Nucleus accumbens (tissue), 56 donors: Measurements from ENCODE around the gene KIAA0586.
"Not testable (repeated sequence)": the region's sequence is repeated elsewhere in the genome, so short reads cannot be mapped to it uniquely, and the experiment has no call there.

ENCODE experiments used
- DNase-seq, 56 donors: peaks; one replicate each; lab custom pipeline; 2025; lab: John Stamatoyannopoulos, UW

The KIAA0586 gene

DNA sequence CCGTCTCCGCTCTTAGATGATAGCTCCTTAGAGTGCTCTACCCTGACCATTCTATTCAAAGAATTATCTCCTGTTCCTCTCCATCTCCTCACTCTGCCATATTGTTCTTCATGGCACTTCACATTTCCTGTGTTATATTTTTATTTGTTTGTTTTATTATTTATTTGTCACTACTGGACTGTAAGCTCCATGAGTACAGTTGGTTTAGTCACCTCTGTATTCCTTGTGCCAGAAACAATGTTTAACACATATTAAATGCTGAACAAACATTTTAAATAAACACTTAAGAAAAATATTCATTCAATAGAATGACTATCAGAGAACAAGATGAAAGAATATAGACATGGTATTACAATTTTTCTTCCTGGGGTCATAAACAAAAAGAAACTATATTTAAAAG is 35.6 kb downstream of the KIAA0586 start:
- no peak for DNase-seq

DNA sequence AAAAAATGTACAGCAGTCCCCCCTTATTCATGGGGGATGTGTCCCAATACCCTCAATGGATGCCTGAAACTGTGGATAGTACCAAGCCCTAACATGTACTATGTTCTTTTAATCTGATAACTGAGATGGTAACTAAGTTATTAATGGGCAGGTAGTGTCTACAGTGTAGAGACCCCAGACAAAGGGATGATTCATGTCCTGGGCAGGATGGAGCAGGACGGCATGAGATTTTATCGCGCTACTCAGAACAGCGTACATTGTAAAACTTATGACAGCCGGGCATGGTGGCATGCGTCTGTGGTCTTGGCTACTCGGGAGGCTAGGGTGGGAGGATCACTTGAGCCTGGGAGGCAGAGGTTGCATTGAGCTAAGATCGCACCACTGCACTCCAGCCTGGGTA is 37.1 kb downstream of the KIAA0586 start:
- no peak for DNase-seq

DNA sequence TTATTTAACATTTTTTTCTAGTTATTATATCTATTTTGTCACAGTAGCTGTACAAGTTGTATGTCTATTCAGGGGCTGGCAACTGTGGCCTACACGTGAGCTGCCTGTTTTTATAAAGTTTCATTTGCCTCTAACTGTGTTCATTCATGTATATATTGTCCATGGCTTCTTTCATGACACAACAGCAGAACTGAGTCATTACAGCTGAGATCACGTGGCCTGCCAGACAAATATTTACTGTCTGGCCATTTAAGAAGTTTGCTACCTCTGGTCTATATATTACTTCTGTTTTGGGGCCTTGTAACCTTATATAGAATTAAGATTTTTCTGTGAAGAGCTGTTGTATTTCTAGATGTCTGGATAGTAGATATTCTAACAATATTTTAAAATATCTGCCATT is 37.9 kb downstream of the KIAA0586 start:
- no peak for DNase-seq

DNA sequence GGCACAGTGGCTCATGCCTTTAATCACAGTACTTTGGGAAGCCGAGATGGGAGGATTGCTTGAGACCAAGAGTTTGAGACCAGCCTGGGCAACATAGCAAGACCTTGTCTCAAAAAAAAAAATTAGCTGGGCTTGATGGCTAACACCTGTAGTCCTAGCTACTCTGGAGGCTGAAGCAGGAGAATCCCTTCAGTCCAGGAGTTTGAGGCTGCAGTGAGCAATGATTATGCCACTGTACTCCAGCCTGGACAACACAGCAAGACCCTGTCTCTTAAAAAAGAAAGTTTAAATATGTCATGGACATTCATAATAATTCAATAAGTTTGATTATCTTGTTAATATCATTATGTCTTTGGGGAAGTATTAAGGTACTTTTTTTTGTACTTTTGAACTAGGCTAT is 38.9 kb downstream of the KIAA0586 start:
- no peak for DNase-seq

DNA sequence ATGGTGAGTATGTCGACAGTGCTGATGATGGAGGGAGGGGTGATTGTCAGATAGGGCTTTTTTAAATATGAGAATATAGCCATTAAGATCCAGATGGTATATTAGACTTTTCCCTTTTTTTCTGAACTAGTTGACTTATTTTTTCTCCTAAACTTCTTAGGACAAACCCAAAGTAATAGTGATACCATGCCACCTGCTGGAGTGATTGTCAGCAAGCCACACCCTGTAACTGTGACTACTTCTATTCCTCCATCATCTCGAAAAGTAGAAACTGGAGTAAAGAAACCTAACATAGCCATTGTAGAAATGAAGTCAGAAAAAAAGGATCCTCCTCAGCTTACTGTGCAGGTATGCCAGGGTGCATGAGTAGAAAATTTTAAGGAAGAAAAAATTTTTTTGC is 40.1 kb downstream of the KIAA0586 start:
- no peak for DNase-seq

DNA sequence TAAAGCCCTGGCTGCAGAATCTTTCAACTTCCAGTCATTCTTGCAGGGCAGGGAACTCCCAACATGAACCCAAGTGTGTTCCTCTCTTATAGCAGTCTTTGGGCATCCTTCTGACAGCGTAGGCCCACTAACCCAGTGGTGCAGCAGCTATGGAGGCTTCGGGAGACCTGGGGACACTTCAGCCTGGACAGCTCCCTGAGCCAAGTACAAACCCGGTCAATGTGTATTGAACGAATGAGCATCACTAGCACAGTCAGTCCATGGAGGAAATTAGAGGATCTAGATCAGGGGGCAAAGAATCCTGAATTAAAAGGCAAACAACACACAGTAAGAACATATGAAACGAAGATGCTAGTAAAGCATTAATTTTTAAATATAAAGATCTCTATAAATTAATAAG is 41.8 kb downstream of the KIAA0586 start:
- DNase-seq = no peak

DNA sequence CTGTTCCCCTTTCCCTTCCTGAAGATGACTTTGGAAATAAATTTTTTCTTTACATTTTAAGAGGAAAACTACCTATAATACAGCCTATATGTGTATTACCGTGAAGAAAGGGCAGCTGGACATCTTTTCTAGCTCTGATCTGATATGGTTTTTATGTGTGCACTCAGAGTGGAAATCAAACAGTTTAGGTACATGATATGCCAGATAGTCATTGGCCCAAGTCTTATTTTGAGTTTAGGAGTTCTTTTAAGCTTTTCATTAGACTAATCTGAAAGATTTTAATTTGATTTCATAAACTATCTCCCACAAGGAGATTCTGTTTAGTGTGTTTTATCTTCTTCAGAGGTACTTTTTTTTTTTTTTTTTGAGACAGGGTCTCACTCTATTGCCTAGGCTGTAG is 48.8 kb downstream of the KIAA0586 start:
- DNase-seq = no peak

DNA sequence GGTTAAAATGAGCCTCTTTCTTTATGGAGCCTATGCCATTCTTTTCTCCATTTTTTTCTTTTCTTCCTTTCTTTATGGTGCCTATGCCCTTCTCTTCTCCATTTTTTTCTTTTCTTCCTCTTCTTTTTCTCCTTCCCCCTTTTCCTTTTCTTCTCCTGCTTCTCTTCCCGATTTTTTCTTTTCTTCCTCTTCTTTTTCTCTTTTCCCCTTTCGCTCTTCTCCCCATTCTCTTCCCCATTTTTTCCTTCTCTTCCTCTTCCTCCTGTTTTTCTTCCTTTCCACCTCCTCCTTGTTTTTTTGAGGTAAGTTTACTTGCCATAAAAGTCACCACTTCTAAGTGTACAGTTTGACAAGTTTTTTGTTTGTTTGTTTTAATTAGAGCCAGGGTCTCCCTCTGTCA is 50.1 kb downstream of the KIAA0586 start:
- no peak for DNase-seq

DNA sequence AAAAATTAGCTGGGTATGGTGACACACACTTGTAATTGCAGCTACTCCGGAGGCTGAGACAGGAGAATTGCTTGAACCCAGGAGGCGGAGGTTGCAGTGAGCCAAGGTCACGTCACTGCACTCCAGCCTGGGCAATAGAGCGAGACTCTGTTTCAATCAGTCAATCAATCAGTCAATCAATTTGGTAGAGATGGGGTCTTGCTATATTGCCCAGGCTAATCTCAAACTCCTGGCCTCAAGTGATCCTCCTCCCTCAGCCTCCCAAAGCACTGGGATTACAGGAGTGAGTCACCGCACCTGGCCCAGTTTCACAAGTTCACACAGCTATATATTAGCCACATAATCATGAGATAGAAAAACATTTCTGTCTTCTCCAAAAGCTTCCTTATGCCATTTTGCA is 50.8 kb downstream of the KIAA0586 start:
- not testable (repeated sequence) for DNase-seq

DNA sequence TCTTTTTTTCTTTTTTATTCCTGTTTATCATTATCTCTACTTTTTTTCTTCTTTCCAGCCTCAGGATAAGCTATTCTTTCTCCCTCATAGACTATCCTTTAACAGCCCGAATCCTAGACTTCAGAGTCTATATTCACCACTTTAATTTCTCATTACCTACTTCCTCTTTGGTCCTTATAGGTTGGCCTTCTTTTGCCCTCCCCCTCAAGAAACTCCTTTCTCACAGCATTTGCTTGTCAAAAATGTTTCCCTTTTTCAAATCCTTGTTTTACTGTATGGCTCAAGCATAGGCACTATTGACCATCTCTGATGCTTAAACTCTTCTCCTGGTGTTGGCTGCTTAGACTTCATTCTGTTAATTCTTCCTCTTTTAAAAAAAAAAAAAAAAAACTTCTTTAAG is 52.5 kb downstream of the KIAA0586 start:
- DNase-seq = no peak

DNA sequence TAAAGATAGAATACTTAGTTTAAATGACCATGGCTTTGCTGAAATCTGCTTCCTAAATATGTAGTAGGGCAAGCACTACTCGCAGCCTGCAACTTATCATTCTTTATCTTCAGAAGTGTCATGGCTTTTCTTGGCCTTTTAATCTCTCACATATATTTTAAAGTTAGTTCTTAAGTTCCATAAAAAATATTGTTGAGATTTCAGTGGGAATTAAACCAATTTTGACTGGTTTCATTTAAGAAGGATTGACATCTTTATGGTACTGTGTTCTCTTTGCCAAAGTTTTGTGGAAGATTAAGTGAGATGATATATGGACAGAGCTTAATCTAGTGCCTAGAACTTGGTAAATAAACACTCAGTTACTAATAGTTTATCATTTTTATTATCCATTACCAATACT is 56.7 kb downstream of the KIAA0586 start:
- DNase-seq = no peak

DNA sequence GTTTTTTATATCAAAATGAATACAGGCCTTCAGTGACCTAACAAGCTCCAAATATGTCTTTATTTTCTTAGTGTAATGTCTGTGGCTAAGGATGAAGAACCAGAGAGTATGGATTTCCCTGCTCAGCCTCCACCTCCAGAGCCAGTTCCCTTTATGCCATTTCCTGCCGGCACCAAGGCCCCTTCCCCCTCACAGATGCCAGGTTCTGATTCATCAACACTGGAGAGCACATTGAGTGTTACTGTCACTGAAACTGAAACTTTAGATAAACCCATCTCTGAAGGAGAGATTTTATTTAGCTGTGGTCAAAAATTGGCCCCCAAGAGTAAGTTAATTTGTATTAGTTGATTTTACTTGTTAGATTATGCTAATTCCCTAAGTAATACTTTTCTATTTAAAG is 61.0 kb downstream of the KIAA0586 start:
- DNase-seq = no peak

DNA sequence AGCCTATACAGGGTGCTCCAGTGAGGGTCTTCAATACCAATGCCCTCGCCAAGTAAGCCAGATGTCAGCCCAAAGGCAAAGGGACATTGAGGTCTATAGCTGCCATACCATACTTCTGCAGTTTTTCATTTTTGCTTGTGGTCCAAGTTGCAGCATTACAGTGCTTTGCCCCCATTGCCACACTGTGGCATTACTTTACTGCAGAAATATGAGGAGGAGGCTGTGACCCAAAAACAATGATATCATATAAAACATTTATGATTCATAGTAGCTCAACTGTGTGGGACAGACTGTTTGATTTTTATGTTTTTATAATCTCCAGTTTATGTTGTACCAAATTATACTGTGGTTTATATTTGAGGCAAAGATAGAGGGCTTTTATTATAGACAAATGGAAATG is 64.1 kb downstream of the KIAA0586 start:
- no peak for DNase-seq

DNA sequence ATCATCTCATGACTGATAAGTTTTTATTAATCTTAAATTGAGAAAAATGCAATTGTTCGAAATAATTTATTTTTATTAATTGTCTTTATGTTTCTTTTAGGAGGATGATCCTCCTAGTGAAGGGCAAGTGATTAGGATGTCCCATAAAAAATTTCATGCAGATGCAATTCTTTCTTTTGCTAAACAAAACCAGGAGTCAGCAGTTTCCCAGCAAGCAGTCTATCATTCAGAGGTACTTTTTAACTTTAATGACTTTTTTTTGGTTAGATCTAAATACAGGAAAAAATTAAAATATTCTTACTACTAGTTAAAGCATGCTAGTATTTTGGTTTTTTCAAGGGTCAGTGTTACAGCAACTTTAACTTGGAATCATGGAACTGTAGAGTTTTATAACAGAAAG is 64.5 kb downstream of the KIAA0586 start:
- no peak for DNase-seq

DNA sequence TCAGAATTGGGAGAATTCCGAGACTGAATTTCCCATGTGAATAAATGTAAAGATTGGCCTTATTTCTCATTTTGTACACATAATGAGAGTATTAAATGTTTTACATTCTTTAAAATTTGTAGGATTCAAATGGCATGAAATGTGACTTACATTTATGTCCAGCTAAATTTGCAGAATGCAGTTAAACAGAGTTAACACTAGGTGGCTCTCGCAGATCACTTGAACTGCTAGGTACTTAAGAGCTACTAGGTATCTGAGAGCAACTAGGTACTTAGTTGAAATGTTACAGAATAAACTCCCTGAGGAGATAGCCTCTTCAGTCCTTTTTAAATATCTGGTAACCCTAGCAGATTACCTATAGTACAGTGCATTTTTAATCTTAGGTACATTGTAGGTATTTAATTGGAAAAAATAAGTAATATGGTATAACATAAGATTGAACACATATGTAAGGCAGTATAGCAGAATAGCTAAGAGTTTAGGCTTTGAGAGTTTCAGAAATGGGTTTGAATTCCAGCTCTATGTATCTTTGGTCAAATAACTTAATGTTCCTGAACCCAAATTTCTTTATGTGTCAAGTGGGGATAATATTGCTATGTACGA is 73.8 kb downstream of the KIAA0586 start:
- DNase-seq = peak in 10 of 56 donors; percentile 0 to 29 (median 4)

DNA sequence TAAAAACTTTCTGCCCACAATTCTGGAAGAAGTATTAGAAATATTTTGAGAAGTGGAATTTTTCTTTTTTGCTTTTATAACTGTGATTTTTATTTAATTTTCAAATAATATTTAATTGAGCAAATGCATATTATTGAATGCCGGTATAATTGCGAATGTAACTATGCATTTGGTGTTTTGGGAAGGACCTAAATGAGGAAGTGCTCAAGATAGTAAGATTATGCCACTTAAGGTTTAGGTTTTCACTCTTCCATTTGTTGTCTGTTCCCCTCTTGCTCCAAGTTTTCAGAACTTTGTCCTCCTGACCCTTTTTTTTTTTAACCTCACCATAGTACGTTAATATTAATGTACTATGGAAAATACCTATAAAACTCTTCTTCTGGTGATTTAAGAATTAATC is 85.8 kb downstream of the KIAA0586 start:
- no peak for DNase-seq

DNA sequence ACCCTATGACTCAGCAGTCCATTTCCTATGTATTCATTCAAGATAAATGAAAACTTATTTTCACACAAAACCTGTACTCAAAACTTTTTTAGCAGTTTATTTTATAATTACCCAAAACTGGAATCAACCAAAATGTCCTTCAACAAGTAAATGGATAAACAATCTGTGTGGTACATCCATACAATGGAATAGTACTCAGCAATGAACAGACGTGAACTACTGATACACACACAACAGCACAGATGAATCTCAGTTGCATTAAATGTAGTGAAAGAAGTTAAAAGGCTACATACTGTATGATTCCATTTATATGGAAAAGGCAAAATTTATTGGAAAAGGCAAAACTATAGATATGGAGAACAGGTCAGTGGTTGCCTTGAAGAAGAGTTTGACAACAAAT is 90.1 kb downstream of the KIAA0586 start:
- DNase-seq = no peak

DNA sequence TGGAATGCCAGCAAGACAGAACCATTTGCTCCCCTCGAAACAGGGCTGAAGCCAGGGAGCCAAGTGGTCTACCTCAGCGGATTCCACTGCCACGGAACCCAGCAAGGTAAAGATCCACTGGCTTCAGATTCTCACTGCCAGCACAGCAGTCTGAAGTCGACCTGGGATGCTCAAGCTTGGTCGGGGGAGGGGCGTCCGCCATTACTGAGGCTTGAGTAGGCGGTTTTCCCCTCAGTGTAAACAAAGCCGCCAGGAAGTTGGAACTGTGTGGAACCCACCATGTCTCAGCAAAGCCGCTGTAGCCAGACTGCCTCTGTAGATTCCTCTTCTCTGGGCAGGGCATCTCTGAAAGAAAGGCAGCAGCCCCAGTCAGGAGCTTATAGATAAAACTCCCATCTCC is 98.2 kb downstream of the KIAA0586 start:
- not testable (repeated sequence) for DNase-seq

DNA sequence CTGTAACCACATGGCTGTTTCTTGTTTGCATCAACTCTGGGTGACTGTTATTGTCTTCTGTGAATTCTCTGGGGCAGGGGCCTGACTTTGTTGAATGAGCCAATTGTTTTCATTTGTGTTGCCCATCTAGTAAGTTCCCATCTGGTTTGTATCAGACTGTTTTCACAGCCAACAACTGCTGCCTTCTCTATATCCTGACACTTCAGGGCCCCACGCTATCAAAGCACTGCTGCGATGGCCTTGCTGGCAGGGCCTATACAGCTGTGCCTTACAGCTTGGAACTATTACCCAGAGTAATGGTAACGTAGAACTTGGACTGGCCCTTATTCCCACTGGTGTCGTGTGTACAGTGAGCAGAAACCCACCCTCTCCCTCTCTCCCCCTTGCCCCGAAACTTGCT is 105.9 kb downstream of the KIAA0586 start:
- DNase-seq = peak in 47 of 56 donors; percentile 1 to 75 (median 42)

DNA sequence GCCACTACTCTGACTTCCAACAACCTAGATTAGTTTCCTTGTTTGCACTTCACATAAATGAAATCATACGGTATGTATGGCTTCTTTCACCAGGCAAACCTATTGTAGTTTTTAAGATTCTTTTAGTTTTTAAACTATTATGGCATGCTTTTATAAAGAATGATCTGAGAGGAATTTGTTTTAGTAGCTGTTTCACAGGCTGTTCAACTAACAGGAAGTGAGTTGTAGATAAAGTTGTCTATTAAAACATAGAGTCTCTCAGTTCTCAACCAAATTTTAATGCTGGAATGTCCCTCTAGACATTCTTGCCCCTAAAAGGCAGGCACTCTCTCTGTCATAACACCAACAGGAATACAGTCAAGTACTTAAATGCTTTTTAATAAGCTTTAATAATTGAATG is 107.5 kb downstream of the KIAA0586 start:
- no peak for DNase-seq

DNA sequence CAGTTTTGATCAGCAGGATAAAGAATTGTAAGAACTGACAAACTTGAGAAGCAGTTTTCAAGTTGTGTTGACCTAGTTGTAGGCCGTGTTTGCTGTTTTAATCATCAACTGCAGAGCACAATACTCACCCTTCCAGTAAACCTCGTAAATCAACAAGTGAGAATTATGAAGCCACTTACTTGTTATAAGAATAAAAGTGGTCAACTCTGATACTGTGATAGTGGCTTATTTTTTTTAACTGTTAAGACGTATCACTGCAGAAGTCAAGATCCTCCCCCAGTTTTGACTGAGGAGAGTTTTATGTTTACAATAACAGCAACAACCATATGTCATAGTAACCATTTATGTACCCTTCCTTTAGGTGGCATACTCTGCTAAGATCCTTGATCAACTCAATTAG is 109.5 kb downstream of the KIAA0586 start:
- no peak for DNase-seq

DNA sequence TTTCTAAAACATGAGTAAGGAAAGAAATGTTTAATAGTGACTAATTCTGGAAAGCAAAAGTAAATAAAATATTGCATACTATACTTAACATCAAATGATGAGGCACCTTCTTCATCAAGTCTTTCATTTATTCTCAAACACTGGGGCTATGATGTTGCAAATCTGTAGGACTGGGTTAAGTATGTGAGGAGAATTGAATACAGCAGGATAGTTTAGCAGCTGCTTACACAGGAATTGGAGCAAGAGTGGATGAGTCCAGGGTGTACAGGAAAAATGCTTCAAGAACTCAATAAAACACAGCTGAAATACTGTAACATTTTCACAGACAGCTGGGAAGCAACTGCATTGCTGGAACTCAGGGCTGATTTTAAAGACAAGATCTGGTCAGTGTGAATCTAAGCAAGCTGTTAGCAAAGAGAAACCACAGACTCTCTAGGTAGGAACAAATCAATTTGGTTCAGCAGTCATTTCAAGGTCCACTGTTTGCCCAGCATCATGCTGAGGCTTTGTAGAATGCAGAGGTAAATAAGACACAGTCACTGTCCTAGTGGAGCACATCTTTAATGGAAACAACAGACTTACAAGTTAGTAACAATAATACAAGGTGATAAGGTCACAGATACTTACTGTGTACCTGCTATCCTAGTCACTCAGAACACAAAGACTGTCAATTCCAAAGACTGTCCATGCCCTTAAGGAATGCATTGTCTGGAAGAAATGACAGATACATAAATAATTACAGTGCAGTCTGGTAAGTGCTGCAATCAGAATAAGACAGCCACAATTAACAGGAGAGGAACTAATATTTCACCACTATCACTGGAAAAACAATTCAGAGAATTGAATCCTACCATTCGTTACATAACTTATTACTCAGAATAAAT is 113.5 kb downstream of the KIAA0586 start:
- DNase-seq = no peak
